GM18868 (cell line): ENCODE data around the gene GAS2.

Experiments
- ATAC-seq: cut with Tn5 transposase; IDR thresholded peaks from one replicate; pipeline ENCODE4 v1.9.1; 2021; ENCODE audit warnings: mild to moderate bottlenecking, moderate library complexity; ENCODE audit not compliant: unreplicated experiment

GAS2 gene

GRCh38 chr11:22860241-22860640, 193.8 kb downstream of the GAS2 start, which contains the start of gene CCDC179:
CCDC179 (minus strand) TSS chr11:22860474; CDS start chr11:22860421, 53 bp downstream.
- ATAC-seq, result no peak
